Fibroblast of lung (primary cell): ENCODE measurements around the gene PPT1. TPM values are rescaled to one million over a fixed set of nuclear protein-coding genes. Genes with fewer than 3 reads are reported as not detected.
"Not testable (repeated sequence)": the region's sequence is repeated elsewhere in the genome, so short reads cannot be mapped to it uniquely, and the experiment has no call there.

Source experiments
- DNase-seq, 2 donors: peaks; one replicate each; pipeline versions ENCODE4 v3.0.0 to v3.0.0-alpha.2; 2010; ENCODE audit warnings: low read depth in 2 of 2
- H2AFZ ChIP-seq: 2 replicates; pipeline ENCODE4 v1.5.1; 2012; ENCODE audit warnings: low read length, control low read depth, inconsistent platforms
- H3K27ac ChIP-seq: 2 replicates; pipeline ENCODE4 v1.5.1; 2011; ENCODE audit warnings: low read length, control low read depth; ENCODE audit not compliant: insufficient read depth
- H3K27me3 ChIP-seq: 2 replicates; pipeline ENCODE4 v1.5.1; 2011; ENCODE audit warnings: mild to moderate bottlenecking, low read length; ENCODE audit not compliant: control insufficient read depth, insufficient read depth
- H3K36me3 ChIP-seq: 2 replicates; pipeline ENCODE4 v1.5.1; 2011; ENCODE audit warnings: low read length; ENCODE audit not compliant: control insufficient read depth, insufficient read depth
- H3K4me1 ChIP-seq: 2 replicates; pipeline ENCODE4 v1.5.1; 2011; ENCODE audit warnings: low read length; ENCODE audit not compliant: control insufficient read depth, insufficient read depth; ENCODE audit errors: extremely low read depth
- H3K4me2 ChIP-seq: 2 replicates; pipeline ENCODE4 v1.5.1; 2011; ENCODE audit warnings: low read length, control low read depth; ENCODE audit not compliant: insufficient read depth; ENCODE audit errors: extremely low read depth
- H3K4me3 ChIP-seq, 4 experiments: fragments of 200-600 bp in 1 of 4; sonication (generic) in 1 of 4; replicated peaks in 1 of 4; 2 replicates each; pipeline ENCODE4 v1.5.1; 2011 to 2016; ENCODE audit warnings: low read length in 4 of 4, low read depth in 3 of 4, mild to moderate bottlenecking in 3 of 4, control low read depth in 2 of 4, inconsistent platforms in 1 of 4, mixed read lengths in 1 of 4; ENCODE audit not compliant: insufficient read depth in 1 of 4; ENCODE audit errors: control extremely low read depth in 1 of 4
- H3K79me2 ChIP-seq: 2 replicates; pipeline ENCODE4 v1.5.1; 2012; ENCODE audit warnings: mild to moderate bottlenecking, low read length, inconsistent platforms; ENCODE audit not compliant: control insufficient read depth, insufficient read depth
- H3K9ac ChIP-seq: 2 replicates; pipeline ENCODE4 v1.5.1; 2011; ENCODE audit warnings: mild to moderate bottlenecking, low read length, control low read depth; ENCODE audit not compliant: insufficient read depth
- H3K9me3 ChIP-seq: 2 replicates; pipeline ENCODE4 v1.5.1; 2012; ENCODE audit warnings: low read depth, low read length; ENCODE audit not compliant: control insufficient read depth, insufficient read depth
- H4K20me1 ChIP-seq: 2 replicates; pipeline ENCODE4 v1.5.1; 2011; ENCODE audit warnings: low read length; ENCODE audit not compliant: control insufficient read depth, insufficient read depth; ENCODE audit errors: extremely low read depth
- CTCF ChIP-seq, 2 donors: IDR thresholded peaks in 1 of 2; conservative IDR thresholded peaks in 1 of 2; 1 replicate in 1 of 2; 2 replicates in 1 of 2; pipeline ENCODE4 v1.5.1; 2011 to 2012; ENCODE audit warnings: low read length in 2 of 2, control low read depth in 1 of 2, inconsistent platforms in 1 of 2, low read depth in 1 of 2, mild to moderate bottlenecking in 1 of 2
- EZH2 ChIP-seq: IDR thresholded peaks from 2 replicates; pipeline ENCODE4 v1.5.1; 2012; ENCODE audit warnings: low read length, control low read depth, mild to moderate bottlenecking; ENCODE audit errors: missing control alignments
- polyA plus RNA-seq, 2 donors: library from polyadenylated mRNA; depleted of rRNA in 1 of 2; stranded (reverse) in 1 of 2; unstranded in 1 of 2; fragments of >200 nt; gene quantifications; 2 replicates each; pipeline ENCODE4 v1.2.1, GENCODE V29; 2011 to 2012; ENCODE audit warnings: missing spikeins in 1 of 2
- total RNA-seq: library from RNA; depleted of rRNA; stranded (reverse); fragments of >200 nt; gene quantifications from 2 replicates; pipeline ENCODE4 v1.2.1, GENCODE V29; 2014

The PPT1 gene
- total and polyA plus RNA-seq, 2 donors (not counting 1 experiment from before 2014, with no cell fraction given): 41.0 to 81.1 TPM

GRCh38 chr1:40090652-40091355 is 6.2 kb downstream of the PPT1 start:
- no peak for DNase-seq
- peaks cover 8% of the 10 kb centered on the region for H3K36me3 ChIP-seq

GRCh38 chr1:40084750-40085149 is 12.3 kb downstream of the PPT1 start:
- peak overlapping the region; percentile 49 for H2AFZ ChIP-seq
- H3K4me1 ChIP-seq, H3K4me2 ChIP-seq, H3K27ac ChIP-seq, H3K79me2 ChIP-seq, H3K4me3 ChIP-seq, H3K9ac ChIP-seq, H4K20me1 ChIP-seq, H3K27me3 ChIP-seq, H3K9me3 ChIP-seq: not testable (repeated sequence)
- peaks cover 13% of the 10 kb centered on the region for H3K36me3 ChIP-seq
- TF ChIP-seq CTCF (conservative IDR thresholded peaks at IDR 0.05 in 1 of 2, IDR thresholded peaks at IDR 0.05 in 1 of 2; ENCODE audit: low read depth in 1 of 2, low read length in 2 of 2): peak; percentile 72 to 81
- peak; percentile 48 to 57 for DNase-seq

More at GRCh38 chr1:40090652-40091355, 6.2 kb downstream of the PPT1 start:
- Histone ChIP-seq H3K9ac (no peak overlapping the region), H3K4me3 (no peak overlapping the region), H3K27ac (no peak overlapping the region), H3K9me3 (no peaks in the 10 kb centered on the region), H3K27me3 (no peaks in the 10 kb centered on the region), H3K79me2 (peaks cover 5% of the 10 kb centered on the region), H4K20me1 (no peaks in the 10 kb centered on the region), H3K4me1 (peaks cover under 1% of the 10 kb centered on the region), H2AFZ (no peak overlapping the region), H3K4me2 (no peak overlapping the region)
- no peak for TF ChIP-seq CTCF (conservative IDR thresholded peaks at IDR 0.05 in 1 of 2, IDR thresholded peaks at IDR 0.05 in 1 of 2; ENCODE audit: low read depth in 1 of 2, low read length in 2 of 2)
- no peak for TF ChIP-seq EZH2

- H3K79me2 ChIP-seq: no peaks in the 10 kb centered on the region
- no peak for TF ChIP-seq CTCF (conservative IDR thresholded peaks at IDR 0.05 in 1 of 2, IDR thresholded peaks at IDR 0.05 in 1 of 2; ENCODE audit: low read depth in 1 of 2, low read length in 2 of 2)
- no peak for TF ChIP-seq EZH2
Observed at GRCh38 chr1:40081871-40082270, 15.2 kb downstream of the PPT1 start.

More at GRCh38 chr1:40081871-40082270, 15.2 kb downstream of the PPT1 start:
- no peak for DNase-seq
- Histone ChIP-seq H4K20me1 (no peaks in the 10 kb centered on the region), H3K36me3 (peaks cover 13% of the 10 kb centered on the region), H3K27ac (no peak overlapping the region), H3K27me3 (no peaks in the 10 kb centered on the region), H3K4me3 (no peak overlapping the region), H2AFZ (no peak overlapping the region), H3K9ac (no peak overlapping the region), H3K9me3 (no peaks in the 10 kb centered on the region), H3K4me1 (peaks cover 5% of the 10 kb centered on the region), H3K4me2 (no peak overlapping the region)
